Dendritic cell treated with granulocyte-macrophage colony-stimulating factor and Interleukin-4, amounts not matched to agents 40 ng/mL and 50 ng/mL, for 4 days (primary cell): ENCODE results near the gene PPL.
A peak's percentile ranks its signal among the peaks of the same experiment; 100 is the strongest.

Experiments
- H3K27ac Mint-ChIP-seq: one replicate; pipeline ENCODE4 v1.8.0; 2022; ENCODE audit warnings: mild to moderate bottlenecking, mixed read lengths
- H3K27me3 Mint-ChIP-seq: one replicate; pipeline ENCODE4 v1.8.0; 2022; ENCODE audit warnings: mild to moderate bottlenecking, mixed read lengths
- H3K36me3 Mint-ChIP-seq: one replicate; pipeline ENCODE4 v1.8.0; 2022; ENCODE audit warnings: low read depth, mixed read lengths
- H3K4me1 Mint-ChIP-seq: one replicate; pipeline ENCODE4 v1.8.0; 2022; ENCODE audit warnings: low read depth, mixed read lengths
- H3K4me3 Mint-ChIP-seq: one replicate; pipeline ENCODE4 v1.8.0; 2022; ENCODE audit warnings: mild to moderate bottlenecking, moderate library complexity, mixed read lengths
- H3K9me3 Mint-ChIP-seq: one replicate; pipeline ENCODE4 v1.8.0; 2022; ENCODE audit warnings: mixed read lengths
- intact Hi-C: fragments of 100-400 bp; cut with micrococcal nuclease; formaldehyde crosslinking; loops from one replicate; pipeline ENCODE4 v1.15.0; 2022

The PPL gene

GRCh38 chr16:4947722-4948503, 11.0 kb upstream of the PPL start:
- no peak overlapping the region for H3K4me3 Mint-ChIP-seq
- intact Hi-C loops: no loop called here
- peaks cover 25% of the 10 kb centered on the region for H3K27me3 Mint-ChIP-seq
- H3K4me1 Mint-ChIP-seq: peaks cover 30% of the 10 kb centered on the region
- no peak overlapping the region for H3K27ac Mint-ChIP-seq
- H3K36me3 Mint-ChIP-seq: no peaks in the 10 kb centered on the region
- H3K9me3 Mint-ChIP-seq: no peaks in the 10 kb centered on the region

- peaks cover 23% of the 10 kb centered on the region for H3K27me3 Mint-ChIP-seq
- H3K36me3 Mint-ChIP-seq: no peaks in the 10 kb centered on the region
- no peak overlapping the region for H3K27ac Mint-ChIP-seq
- H3K4me1 Mint-ChIP-seq: peaks cover 30% of the 10 kb centered on the region
- intact Hi-C loops: no loop called here
- no peaks in the 10 kb centered on the region for H3K9me3 Mint-ChIP-seq
- H3K4me3 Mint-ChIP-seq: no peak overlapping the region
Observed at GRCh38 chr16:4946917-4947316, 10.0 kb upstream of the PPL start.

GRCh38 chr16:4945560-4946502, 8.9 kb upstream of the PPL start:
- intact Hi-C loops: no loop called here
- no peaks in the 10 kb centered on the region for H3K36me3 Mint-ChIP-seq
- peaks cover 21% of the 10 kb centered on the region for H3K27me3 Mint-ChIP-seq
- no peak overlapping the region for H3K27ac Mint-ChIP-seq
- H3K4me3 Mint-ChIP-seq: no peak overlapping the region
- H3K4me1 Mint-ChIP-seq: peaks cover 30% of the 10 kb centered on the region
- no peaks in the 10 kb centered on the region for H3K9me3 Mint-ChIP-seq

- Mint-ChIP-seq H3K4me1 (peaks cover 30% of the 10 kb centered on the region), H3K9me3 (no peaks in the 10 kb centered on the region), H3K27ac (no peak overlapping the region), H3K4me3 (no peak overlapping the region), H3K36me3 (no peaks in the 10 kb centered on the region), H3K27me3 (peaks cover 26% of the 10 kb centered on the region)
- intact Hi-C loops: no loop called here
Observed at GRCh38 chr16:4944333-4945281, 7.7 kb upstream of the PPL start.

DNA sequence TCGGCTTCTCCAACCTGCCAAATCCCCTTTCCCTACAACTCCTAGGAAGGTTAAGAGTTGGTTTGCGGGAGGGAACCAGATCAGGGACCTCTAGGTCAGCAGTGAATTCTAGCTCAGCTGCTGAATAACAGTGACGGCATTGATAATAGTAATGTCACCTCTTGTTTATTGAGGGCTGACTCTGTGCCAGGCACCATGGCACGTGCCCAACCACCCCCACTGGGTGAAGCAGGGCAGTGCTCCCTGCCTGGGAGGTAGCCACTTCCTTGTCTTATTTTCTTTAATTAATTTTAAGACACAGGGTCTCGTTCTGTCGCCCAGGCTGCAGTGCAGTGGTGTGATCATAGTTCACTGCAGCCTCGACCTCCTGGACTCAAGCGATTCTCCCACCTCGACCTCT, 5.5 kb upstream of the PPL start:
- peaks cover 37% of the 10 kb centered on the region for H3K27me3 Mint-ChIP-seq
- H3K36me3 Mint-ChIP-seq: no peaks in the 10 kb centered on the region
- H3K27ac Mint-ChIP-seq: no peak overlapping the region
- intact Hi-C loops: no loop called here
- H3K4me1 Mint-ChIP-seq: peaks cover 22% of the 10 kb centered on the region
- no peaks in the 10 kb centered on the region for H3K9me3 Mint-ChIP-seq
- H3K4me3 Mint-ChIP-seq: no peak overlapping the region

- intact Hi-C loops: no loop called here
- Mint-ChIP-seq H3K27me3 (peaks cover 49% of the 10 kb centered on the region), H3K4me1 (peaks cover 19% of the 10 kb centered on the region), H3K36me3 (no peaks in the 10 kb centered on the region), H3K4me3 (no peak overlapping the region), H3K27ac (no peak overlapping the region), H3K9me3 (no peaks in the 10 kb centered on the region)
Observed at GRCh38 chr16:4940719-4941118, 3.8 kb upstream of the PPL start.

GRCh38 chr16:4938683-4939030, 1.7 kb upstream of the PPL start:
- peaks cover 58% of the 10 kb centered on the region for H3K27me3 Mint-ChIP-seq
- no peaks in the 10 kb centered on the region for H3K9me3 Mint-ChIP-seq
- intact Hi-C loops: no loop called here
- no peak overlapping the region for H3K4me3 Mint-ChIP-seq
- no peak overlapping the region for H3K27ac Mint-ChIP-seq
- no peaks in the 10 kb centered on the region for H3K36me3 Mint-ChIP-seq
- H3K4me1 Mint-ChIP-seq: peaks cover 7% of the 10 kb centered on the region

DNA sequence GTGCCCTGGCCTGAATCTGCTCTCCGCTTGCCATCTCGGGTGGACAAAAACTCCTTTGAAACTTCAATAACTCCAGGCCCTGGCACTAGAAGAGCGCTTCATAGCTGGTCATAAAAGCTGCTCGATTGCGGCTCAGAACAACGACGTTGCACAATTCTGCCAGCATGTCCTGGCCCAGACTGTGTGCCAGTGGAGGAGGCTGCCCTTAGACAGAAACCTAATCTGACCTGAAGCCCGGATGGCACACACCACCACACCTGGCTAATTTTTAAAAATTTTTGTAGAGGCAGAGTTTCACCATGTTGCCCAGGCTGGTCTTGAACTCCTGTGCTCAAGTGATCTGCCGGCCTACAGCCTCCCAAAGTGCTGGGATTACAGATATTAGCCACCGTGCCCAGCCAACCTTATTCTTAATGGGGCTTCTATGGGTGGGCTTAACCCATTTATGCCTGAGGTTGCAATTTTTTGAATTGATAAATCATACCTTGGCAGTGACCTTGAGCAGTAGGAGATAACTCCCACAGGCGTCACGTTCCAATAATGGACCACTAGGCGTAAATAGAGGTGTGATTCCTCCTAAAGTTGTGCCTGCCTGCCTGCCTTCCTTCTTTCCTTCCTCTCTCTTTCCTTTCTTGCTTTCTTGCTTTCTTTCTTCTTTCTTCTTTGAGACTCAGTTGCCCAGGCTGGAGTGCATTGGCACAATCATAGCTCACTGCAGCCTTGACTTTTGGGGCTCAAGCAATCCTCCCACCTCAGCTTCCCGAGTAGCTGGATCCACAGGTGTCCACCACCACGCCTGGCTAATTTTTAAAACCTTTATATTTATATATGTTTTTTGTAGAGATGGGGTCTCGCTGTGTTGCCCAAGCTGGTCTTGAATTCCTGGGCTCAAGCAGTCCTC, 1.1 kb upstream of the PPL start:
- intact Hi-C loops: no loop called here
- Mint-ChIP-seq H3K4me3 (no peak overlapping the region), H3K4me1 (peaks cover 7% of the 10 kb centered on the region), H3K27me3 (peaks cover 64% of the 10 kb centered on the region), H3K9me3 (no peaks in the 10 kb centered on the region), H3K36me3 (no peaks in the 10 kb centered on the region), H3K27ac (no peak overlapping the region)

GRCh38 chr16:4936181-4936990, 562 bp downstream of the PPL start:
- Mint-ChIP-seq H3K36me3 (no peaks in the 10 kb centered on the region), H3K9me3 (no peaks in the 10 kb centered on the region)

DNA sequence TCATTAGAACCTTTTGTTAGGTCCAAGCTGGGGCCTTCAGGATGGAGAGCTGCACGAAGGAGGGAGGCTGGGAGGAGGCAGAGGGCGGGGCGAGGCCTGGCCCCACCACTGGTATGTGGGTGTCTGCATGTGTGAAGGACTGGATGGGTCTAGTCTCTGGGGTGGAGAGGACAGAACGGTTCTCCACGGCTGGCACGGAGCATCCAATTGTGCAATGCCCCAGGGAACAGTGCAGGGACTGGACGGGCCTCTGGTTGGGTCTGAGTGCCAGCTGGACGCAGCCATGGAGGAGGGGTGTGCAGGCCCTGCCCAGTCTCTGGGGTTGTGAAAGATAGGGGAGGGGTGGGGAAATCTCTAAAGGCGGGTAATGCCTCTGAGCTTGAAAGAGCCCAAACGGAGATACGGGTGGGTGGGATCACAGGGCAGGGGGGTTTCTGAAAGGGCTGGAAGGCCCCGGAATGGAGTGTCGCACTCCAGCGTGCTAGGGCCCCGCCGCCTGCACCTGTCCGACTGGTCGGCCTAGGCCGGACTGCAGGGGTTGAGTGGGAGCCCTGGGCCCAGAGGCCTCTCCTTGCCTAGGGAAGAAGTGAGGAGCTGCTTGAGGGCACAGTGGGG, 1.6 kb downstream of the PPL start:
- H3K27ac Mint-ChIP-seq: no peak overlapping the region
- intact Hi-C loops: no loop called here
- H3K4me3 Mint-ChIP-seq: no peak overlapping the region
- peaks cover 7% of the 10 kb centered on the region for H3K4me1 Mint-ChIP-seq
- peaks cover 71% of the 10 kb centered on the region for H3K27me3 Mint-ChIP-seq
- no peaks in the 10 kb centered on the region for H3K36me3 Mint-ChIP-seq
- no peaks in the 10 kb centered on the region for H3K9me3 Mint-ChIP-seq

More at GRCh38 chr16:4936181-4936990, 562 bp downstream of the PPL start:
- intact Hi-C loops: no loop called here
- H3K27me3 Mint-ChIP-seq: peaks cover 67% of the 10 kb centered on the region
- H3K27ac Mint-ChIP-seq: no peak overlapping the region
- H3K4me3 Mint-ChIP-seq: peak overlapping the region; percentile 47
- peaks cover 7% of the 10 kb centered on the region for H3K4me1 Mint-ChIP-seq

GRCh38 chr16:4934591-4934990, 2.4 kb downstream of the PPL start:
- Mint-ChIP-seq H3K9me3 (no peaks in the 10 kb centered on the region), H3K27ac (no peak overlapping the region), H3K4me3 (no peak overlapping the region), H3K36me3 (no peaks in the 10 kb centered on the region), H3K27me3 (peaks cover 69% of the 10 kb centered on the region), H3K4me1 (peaks cover 7% of the 10 kb centered on the region)
- intact Hi-C loops: no loop called here

GRCh38 chr16:4933871-4934395, 3.0 kb downstream of the PPL start:
- Mint-ChIP-seq H3K27ac (no peak overlapping the region), H3K4me1 (peaks cover 7% of the 10 kb centered on the region), H3K27me3 (peaks cover 69% of the 10 kb centered on the region), H3K9me3 (no peaks in the 10 kb centered on the region), H3K36me3 (no peaks in the 10 kb centered on the region), H3K4me3 (no peak overlapping the region)
- intact Hi-C loops: no loop called here
